NOMO-1 (cell line): ENCODE data around the gene NCR2.

Experiments
- DNase-seq, 2 experiments: peaks; one replicate each; lab custom pipeline; 2025; ENCODE audit not compliant: unreplicated experiment in 2 of 2; lab: John Stamatoyannopoulos, UW

Gene NCR2

GRCh38 chr6:41392246-41392645 lies 56.8 kb downstream of the NCR2 start:
- peak in 1 of 2 experiments; percentile 50 for DNase-seq

- DNase-seq = no peak
Measured at GRCh38 chr6:41396335-41396734, 60.9 kb downstream of the NCR2 start.

- DNase-seq = no peak
Measured at GRCh38 chr6:41399424-41399823, 64.0 kb downstream of the NCR2 start.
